ENCODE data around the gene STARD8.
"Not testable (repeated sequence)": the region's sequence is repeated elsewhere in the genome, so short reads cannot be mapped to it uniquely, and the experiment has no call there.

Gene STARD8, protein sequence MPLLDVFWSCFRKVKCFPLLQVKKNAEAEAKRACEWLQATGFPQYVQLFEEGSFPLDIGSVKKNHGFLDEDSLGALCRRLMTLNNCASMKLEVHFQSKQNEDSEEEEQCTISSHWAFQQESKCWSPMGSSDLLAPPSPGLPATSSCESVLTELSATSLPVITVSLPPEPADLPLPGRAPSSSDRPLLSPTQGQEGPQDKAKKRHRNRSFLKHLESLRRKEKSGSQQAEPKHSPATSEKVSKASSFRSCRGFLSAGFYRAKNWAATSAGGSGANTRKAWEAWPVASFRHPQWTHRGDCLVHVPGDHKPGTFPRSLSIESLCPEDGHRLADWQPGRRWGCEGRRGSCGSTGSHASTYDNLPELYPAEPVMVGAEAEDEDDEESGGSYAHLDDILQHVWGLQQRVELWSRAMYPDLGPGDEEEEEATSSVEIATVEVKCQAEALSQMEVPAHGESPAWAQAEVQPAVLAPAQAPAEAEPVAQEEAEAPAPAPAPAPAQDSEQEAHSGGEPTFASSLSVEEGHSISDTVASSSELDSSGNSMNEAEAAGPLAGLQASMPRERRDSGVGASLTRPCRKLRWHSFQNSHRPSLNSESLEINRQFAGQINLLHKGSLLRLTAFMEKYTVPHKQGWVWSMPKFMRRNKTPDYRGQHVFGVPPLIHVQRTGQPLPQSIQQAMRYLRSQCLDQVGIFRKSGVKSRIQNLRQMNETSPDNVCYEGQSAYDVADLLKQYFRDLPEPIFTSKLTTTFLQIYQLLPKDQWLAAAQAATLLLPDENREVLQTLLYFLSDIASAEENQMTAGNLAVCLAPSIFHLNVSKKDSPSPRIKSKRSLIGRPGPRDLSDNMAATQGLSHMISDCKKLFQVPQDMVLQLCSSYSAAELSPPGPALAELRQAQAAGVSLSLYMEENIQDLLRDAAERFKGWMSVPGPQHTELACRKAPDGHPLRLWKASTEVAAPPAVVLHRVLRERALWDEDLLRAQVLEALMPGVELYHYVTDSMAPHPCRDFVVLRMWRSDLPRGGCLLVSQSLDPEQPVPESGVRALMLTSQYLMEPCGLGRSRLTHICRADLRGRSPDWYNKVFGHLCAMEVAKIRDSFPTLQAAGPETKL

DNA sequence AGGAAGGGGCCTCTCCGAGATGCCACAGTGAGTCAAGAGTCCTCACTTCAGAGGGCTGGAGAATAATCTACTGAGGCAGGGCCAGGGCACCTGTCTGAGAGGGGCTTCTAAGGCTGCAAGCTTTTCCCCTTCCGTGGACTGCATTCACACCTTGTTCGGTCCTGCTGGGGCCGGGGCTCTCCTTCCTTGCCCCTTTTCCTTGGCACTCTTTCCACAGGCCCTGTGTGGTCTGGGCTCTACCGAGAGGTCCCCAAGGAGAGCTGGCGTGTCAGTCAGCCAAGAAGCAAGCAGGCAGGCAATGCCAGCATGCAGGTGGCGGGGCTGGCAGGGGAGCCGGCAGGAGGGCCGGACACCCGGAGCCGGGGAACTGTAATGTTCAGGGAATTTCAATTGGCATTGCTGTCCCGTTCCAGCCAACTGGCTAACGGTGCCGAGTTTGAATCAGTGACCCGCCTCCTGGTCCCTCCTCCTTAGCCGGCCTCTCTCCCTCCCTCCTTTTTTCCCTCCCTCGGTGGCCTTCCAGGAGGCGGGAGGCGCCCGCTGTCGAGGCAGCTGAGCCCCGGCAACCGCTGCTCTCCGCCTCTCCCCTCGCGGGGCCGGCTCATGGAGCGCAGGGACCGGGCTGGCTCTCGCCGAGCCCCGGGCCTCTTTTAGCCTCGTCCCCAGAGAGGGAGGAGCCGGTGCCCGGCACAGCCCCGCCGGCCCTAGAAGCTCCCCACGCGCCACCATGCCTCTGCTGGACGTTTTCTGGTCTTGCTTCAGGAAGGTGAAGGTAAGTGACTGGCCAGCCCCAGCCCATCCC lies at the start of gene STARD8:
Gene STARD8, plus strand, starts transcription at position 511 of the 802 bp plus-strand sequence. Its CDS starts 217 bp downstream, at position 728.
- H3K27ac ChIP-seq, result peak within 1 kb of the TSS; percentile 22; the same call in 1 of the 2 replicates

DNA sequence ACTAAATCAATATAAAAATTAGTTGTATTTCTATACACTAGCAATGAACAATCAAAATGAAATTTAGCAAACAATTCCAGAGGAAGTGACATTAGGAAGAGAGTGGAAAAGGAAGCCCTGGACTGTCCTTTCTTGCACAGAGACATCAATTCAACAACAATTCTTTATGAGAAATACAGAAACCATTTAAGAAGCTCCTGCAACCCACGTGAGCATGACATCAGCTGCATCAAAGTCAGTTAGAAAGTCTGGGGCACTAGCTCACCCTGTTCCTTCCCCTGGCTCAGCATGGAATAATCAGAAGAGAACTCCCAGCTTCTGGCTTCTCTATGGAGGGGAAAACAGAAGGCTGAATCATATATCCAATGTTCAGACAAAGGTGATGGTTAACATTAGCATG lies 48.6 kb upstream of the STARD8 start:
- no peak overlapping the region for H3K27ac ChIP-seq
- TF ChIP-seq ZFX (IDR thresholded peaks at IDR 0.05; ENCODE audit: borderline replicate concordance) (no peak), CTCF (IDR thresholded peaks at IDR 0.05) (no peak)

More for the DNA sequence above, at the start of gene STARD8:
- TF ChIP-seq CTCF (IDR thresholded peaks at IDR 0.05) (peak; percentile 35), ZFX (IDR thresholded peaks at IDR 0.05; ENCODE audit: borderline replicate concordance) (no peak)

DNA sequence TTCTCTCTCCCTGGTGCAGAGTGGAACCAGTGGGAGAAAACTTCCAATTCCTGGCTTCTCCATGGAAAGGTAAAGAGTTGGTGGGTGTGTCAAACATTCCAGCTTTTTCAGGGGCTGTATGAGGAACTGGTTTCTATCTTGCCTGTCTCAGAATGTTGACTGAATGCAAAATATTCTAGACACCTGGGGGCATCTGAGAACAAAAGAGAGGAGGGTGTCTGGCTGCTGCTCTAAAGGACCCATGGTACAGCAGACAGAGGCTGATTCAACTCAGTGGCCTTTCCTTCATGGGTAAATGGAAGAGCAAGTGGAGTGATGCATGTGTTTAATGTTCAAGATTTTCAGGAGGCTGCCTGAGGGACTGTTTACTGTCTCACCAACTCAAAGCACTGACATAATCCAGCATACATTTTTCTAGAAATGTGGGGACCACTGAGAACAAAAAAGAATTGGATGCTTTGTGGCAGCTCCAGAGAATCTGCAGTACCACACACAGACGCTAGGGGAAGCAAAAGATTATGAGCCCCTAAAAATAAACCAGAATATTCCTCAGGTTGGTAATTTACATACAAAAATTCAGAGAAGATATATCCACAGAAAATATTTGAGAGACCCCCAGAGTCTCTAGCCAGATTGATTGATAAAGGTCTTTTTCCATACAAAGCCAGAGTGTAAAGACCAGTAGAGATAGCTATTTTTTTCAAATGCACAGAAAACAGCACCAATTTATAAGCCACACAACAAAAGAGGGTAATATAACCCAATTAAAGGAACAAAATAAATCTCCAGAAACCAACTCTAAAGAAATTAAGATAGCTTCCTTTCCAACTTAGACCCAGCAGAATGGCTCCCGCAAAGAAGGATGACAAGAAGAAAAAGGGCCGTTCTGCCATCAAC lies 48.0 kb upstream of the STARD8 start:
- H3K27ac ChIP-seq, result no peak overlapping the region
- TF ChIP-seq CTCF (IDR thresholded peaks at IDR 0.05), result peak; percentile 70
- TF ChIP-seq ZFX (IDR thresholded peaks at IDR 0.05; ENCODE audit: borderline replicate concordance), result no peak

DNA sequence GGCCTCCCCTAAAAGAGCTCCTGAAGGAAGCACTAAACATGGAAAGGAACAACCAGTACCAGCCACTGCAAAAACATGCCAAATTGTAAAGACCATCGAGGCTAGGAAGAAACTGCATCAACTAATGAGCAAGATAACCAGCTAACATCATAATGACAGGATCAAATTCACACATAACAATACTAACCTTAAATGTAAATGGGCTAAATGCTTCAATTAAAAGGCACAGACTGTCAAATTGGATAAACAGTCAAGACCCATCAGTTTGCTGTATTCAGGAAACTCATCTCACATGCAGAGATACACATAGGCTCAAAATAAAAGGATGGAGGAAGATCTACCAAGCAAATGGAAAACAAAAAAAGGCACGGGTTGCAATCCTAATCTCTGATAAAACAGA lies 43.2 kb upstream of the STARD8 start:
- H3K27ac ChIP-seq, result not testable (repeated sequence)

- H3K27ac ChIP-seq, result not testable (repeated sequence)
Observed at GRCh38 chrX:68614733-68615132, 32.7 kb upstream of the STARD8 start.

DNA sequence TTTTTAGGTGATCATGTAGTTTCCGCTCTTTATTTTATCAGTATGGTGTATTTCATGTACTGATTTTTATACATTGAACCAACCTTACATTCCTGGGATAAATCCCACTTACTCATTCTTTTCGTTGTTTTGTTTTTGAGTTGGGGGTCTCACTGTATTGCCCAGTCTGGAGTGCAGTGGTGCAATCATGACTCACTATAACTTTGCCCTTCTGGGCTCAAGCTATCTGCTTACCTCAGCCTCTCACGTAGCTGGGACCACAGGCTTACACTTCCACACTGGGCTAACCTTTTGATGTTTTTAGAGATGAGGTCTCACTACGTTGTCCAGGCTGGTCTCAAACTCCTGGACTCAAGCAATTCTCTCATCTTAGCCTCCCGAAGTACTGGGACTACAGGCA lies 19.5 kb upstream of the STARD8 start:
- TF ChIP-seq ZFX (IDR thresholded peaks at IDR 0.05; ENCODE audit: borderline replicate concordance) (no peak), CTCF (IDR thresholded peaks at IDR 0.05) (no peak)
- H3K27ac ChIP-seq, result no peak overlapping the region

- not testable (repeated sequence) for H3K27ac ChIP-seq
Observed at GRCh38 chrX:68629936-68630335, 17.5 kb upstream of the STARD8 start.
